Esophagus squamous epithelium (tissue), 4 donors: Measurements from ENCODE around the gene ZNF474.

Experiments
- CTCF ChIP-seq, 6 experiments: fragments of 450-650 bp in 4 of 6; fragments of 200-600 bp in 2 of 6; sonication (generic) in 2 of 6; IDR thresholded peaks; one replicate each; pipeline ENCODE4 v1.5.1; 2016 to 2019; ENCODE audit warnings: antibody characterized with exemption in 6 of 6, mild to moderate bottlenecking in 4 of 6, moderate library complexity in 4 of 6
- POLR2A ChIP-seq, 4 donors: fragments of 450-650 bp; IDR thresholded peaks; one replicate each; pipeline ENCODE4 v1.6.1; 2017; ENCODE audit warnings: antibody characterized with exemption in 4 of 4, mild to moderate bottlenecking in 4 of 4, moderate library complexity in 3 of 4

GRCh38 chr5:122183098-122183787, 53.9 kb downstream of the ZNF474 start:
- TF ChIP-seq CTCF (IDR thresholded peaks at IDR 0.05) (no peak), POLR2A (IDR thresholded peaks at IDR 0.05) (no peak)
